Thyroid gland (tissue), 4 donors: Measurements from ENCODE around the gene EI24. TPM values are rescaled to one million over a fixed set of nuclear protein-coding genes. Genes with fewer than 3 reads are reported as not detected.
A peak's percentile ranks its signal among the peaks of the same experiment; 100 is the strongest.

ENCODE experiments used
- DNase-seq, 2 donors: peaks; one replicate each; pipeline ENCODE4 v3.0.0-alpha.2; 2019
- H3K27ac ChIP-seq, 3 donors: fragments of 200-600 bp; sonication (generic); 1 replicate in 2 of 3; 2 replicates in 1 of 3; pipeline ENCODE4 v1.5.1; 2016 to 2019; ENCODE audit warnings: mild to moderate bottlenecking in 1 of 3, moderate library complexity in 1 of 3
- H3K27me3 ChIP-seq: fragments of 200-600 bp; sonication (generic); one replicate; pipeline ENCODE4 v1.5.1; 2019
- H3K36me3 ChIP-seq, 2 donors: fragments of 200-600 bp; sonication (generic); one replicate each; pipeline ENCODE4 v1.5.1; 2016 to 2019
- H3K4me1 ChIP-seq, 2 donors: fragments of 200-600 bp; sonication (generic); one replicate each; pipeline ENCODE4 v1.5.1; 2017 to 2019
- H3K4me3 ChIP-seq, 3 donors: fragments of 200-600 bp; sonication (generic); replicated peaks in 1 of 3; 1 replicate in 2 of 3; 2 replicates in 1 of 3; pipeline ENCODE4 v1.5.1; 2016; ENCODE audit warnings: mild to moderate bottlenecking in 1 of 3
- H3K9me3 ChIP-seq: fragments of 200-600 bp; sonication (generic); one replicate; pipeline ENCODE4 v1.5.1; 2017
- POLR2A ChIP-seq, 2 donors: fragments of 450-650 bp; IDR thresholded peaks; one replicate each; pipeline ENCODE4 v1.6.1; 2017; ENCODE audit warnings: antibody characterized with exemption in 2 of 2, mild to moderate bottlenecking in 2 of 2, moderate library complexity in 1 of 2
- WGBS, 2 donors: methylation state at CpG; one replicate each; pipeline ENCODE4 v1.1.5; 2017; 5-methylcytosine and 5-hydroxymethylcytosine counted together
- intact Hi-C: fragments of 100-400 bp; cut with DNase I; formaldehyde crosslinking; loops from one replicate; pipeline ENCODE4 v1.15.1; 2023
- total RNA-seq, 4 donors: library from RNA; depleted of rRNA; stranded (reverse); fragments of >200 nt; gene quantifications; one replicate each; pipeline ENCODE4 v1.2.3, GENCODE V29; 2016
- TF ChIP-seq, protein P1 (sequence below), 6 experiments: fragments of 200-600 bp in 3 of 6; fragments of 450-650 bp in 3 of 6; sonication (generic) in 3 of 6; IDR thresholded peaks; one replicate each; pipeline ENCODE4 v1.5.1; 2016 to 2019; ENCODE audit warnings: antibody characterized with exemption in 6 of 6, mild to moderate bottlenecking in 2 of 6, inconsistent platforms in 1 of 6, moderate library complexity in 1 of 6

EI24 gene
- total RNA-seq, 4 donors from 2014 or later = 35.7 to 75.8 (median 52.8) TPM

- Histone ChIP-seq H3K36me3 (peaks cover 21 to 22% of the 10 kb centered on the region in 2 donors), H3K9me3 (no peaks in the 10 kb centered on the region), H3K27me3 (no peaks in the 10 kb centered on the region), H3K4me1 (peaks cover 5 to 6% of the 10 kb centered on the region in 2 donors), H3K27ac (no peak overlapping the region), H3K4me3 (no peak overlapping the region)
- 92 to 93% methylated on average over 3 of the region's 3 CpGs for WGBS, 2 donors
- DNase-seq = no peak
- TF ChIP-seq, protein P1, sequence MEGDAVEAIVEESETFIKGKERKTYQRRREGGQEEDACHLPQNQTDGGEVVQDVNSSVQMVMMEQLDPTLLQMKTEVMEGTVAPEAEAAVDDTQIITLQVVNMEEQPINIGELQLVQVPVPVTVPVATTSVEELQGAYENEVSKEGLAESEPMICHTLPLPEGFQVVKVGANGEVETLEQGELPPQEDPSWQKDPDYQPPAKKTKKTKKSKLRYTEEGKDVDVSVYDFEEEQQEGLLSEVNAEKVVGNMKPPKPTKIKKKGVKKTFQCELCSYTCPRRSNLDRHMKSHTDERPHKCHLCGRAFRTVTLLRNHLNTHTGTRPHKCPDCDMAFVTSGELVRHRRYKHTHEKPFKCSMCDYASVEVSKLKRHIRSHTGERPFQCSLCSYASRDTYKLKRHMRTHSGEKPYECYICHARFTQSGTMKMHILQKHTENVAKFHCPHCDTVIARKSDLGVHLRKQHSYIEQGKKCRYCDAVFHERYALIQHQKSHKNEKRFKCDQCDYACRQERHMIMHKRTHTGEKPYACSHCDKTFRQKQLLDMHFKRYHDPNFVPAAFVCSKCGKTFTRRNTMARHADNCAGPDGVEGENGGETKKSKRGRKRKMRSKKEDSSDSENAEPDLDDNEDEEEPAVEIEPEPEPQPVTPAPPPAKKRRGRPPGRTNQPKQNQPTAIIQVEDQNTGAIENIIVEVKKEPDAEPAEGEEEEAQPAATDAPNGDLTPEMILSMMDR (IDR thresholded peaks at IDR 0.05) = no peak
- TF ChIP-seq POLR2A (IDR thresholded peaks at IDR 0.05) = no peak
- intact Hi-C loops = no loop called here
Measured at GRCh38 chr11:125586623-125587022, 17.3 kb downstream of the EI24 start.

DNA sequence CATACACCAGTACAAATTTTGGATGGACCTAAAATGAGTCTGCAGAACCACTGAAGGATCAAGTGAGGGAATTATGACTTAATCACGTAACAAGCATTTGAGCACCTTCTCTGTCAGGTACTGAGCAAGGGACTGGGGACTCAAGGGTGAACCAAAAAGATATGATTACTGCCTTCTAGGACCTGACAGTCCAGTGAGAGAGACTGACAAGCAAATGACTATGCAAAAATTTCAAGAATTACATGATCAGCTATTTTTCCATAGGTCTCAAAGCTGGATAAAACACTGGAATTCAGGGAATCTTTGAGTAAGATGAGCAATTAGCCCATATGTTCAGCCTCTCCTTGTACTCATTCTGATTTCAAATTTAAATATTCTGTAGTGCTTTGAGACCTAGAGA, 18.2 kb downstream of the EI24 start:
- intact Hi-C loops = no loop called here
- Histone ChIP-seq H3K4me3 (no peak overlapping the region), H3K27me3 (no peaks in the 10 kb centered on the region), H3K27ac (no peak overlapping the region), H3K36me3 (peaks cover 13% of the 10 kb centered on the region in 2 donors), H3K9me3 (no peaks in the 10 kb centered on the region), H3K4me1 (peaks cover 6 to 7% of the 10 kb centered on the region in 2 donors)
- TF ChIP-seq, protein P1 (IDR thresholded peaks at IDR 0.05) = no peak
- TF ChIP-seq POLR2A (IDR thresholded peaks at IDR 0.05) = no peak
- 77 to 97% methylated on average over 1 of the region's 1 CpG for WGBS, 2 donors
- DNase-seq = no peak

DNA sequence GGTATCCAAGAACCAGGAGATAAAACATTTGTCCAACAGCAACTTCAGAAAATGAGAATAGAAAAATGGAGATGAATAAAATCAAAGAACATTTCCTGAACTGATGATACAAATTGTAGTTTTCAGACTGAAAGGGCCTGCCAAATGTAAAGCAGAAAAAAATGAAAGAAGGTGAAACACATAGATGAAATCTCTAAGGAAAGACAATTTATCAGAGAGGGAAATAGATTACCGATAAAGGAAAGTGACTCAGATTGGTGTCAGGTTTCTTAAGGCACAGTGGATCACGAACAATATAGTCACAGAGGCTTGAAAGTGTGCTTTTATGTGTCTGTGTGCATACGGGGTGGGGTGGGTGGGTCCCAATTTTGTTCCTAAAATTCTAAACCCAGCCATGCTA, 19.2 kb downstream of the EI24 start:
- H3K27me3 ChIP-seq = no peaks in the 10 kb centered on the region
- DNase-seq = no peak
- intact Hi-C loops = no loop called here
- H3K27ac ChIP-seq = no peak overlapping the region
- no peaks in the 10 kb centered on the region for H3K9me3 ChIP-seq
- peaks cover 7 to 8% of the 10 kb centered on the region in 2 donors for H3K4me1 ChIP-seq
- TF ChIP-seq POLR2A (IDR thresholded peaks at IDR 0.05) = no peak
- TF ChIP-seq, protein P1 (IDR thresholded peaks at IDR 0.05) = no peak
- WGBS, 2 donors = 55 to 63% methylated on average over 3 of the region's 3 CpGs
- peaks cover 3% of the 10 kb centered on the region in 2 donors for H3K36me3 ChIP-seq
- no peak overlapping the region for H3K4me3 ChIP-seq

- Histone ChIP-seq H3K9me3 (no peaks in the 10 kb centered on the region), H3K27me3 (no peaks in the 10 kb centered on the region), H3K4me3 (peak overlapping the region in 2 of 3 donors; percentile 33 to 61), H3K36me3 (no peaks in the 10 kb centered on the region), H3K4me1 (peaks cover 11 to 18% of the 10 kb centered on the region in 2 donors), H3K27ac (peak overlapping the region; percentile 83 to 95 (median 92))
- TF ChIP-seq POLR2A (IDR thresholded peaks at IDR 0.05) = no peak
- TF ChIP-seq, protein P1 (IDR thresholded peaks at IDR 0.05) = no peak
- intact Hi-C loops = no loop called here
- WGBS, 2 donors = 1 to 2% methylated on average over 20 to 30 of the region's 30 CpGs
- peak; percentile 40 to 49 for DNase-seq
Measured at GRCh38 chr11:125591649-125592304, 22.5 kb downstream of the EI24 start.

- Histone ChIP-seq H3K9me3 (no peaks in the 10 kb centered on the region), H3K27ac (peak within 1 kb of the TSS; percentile 83 to 95 (median 92)), H3K36me3 (peaks cover 3 to 7% of the 10 kb centered on the region in 2 donors), H3K4me3 (peak within 1 kb of the TSS; percentile 38 to 95 (median 79)), H3K27me3 (no peaks in the 10 kb centered on the region), H3K4me1 (peaks cover 11 to 18% of the 10 kb centered on the region in 2 donors)
- intact Hi-C loops = no loop called here
- peak; percentile 99 to 100 for DNase-seq
- TF ChIP-seq, protein P1 (IDR thresholded peaks at IDR 0.05) = no peak
- TF ChIP-seq POLR2A (IDR thresholded peaks at IDR 0.05) = peak in 1 of 2 donors; percentile 94
- 0% methylated on average over 36 to 53 of the region's 55 CpGs for WGBS, 2 donors
Measured at GRCh38 chr11:125592305-125593113, 23.2 kb downstream of the EI24 start, which contains the start of gene STT3A. STT3A (plus strand) TSS chr11:125592852; CDS start chr11:125595916, 3,064 bp downstream.
